IMR-90 (cell line): Measurements from ENCODE around the gene SPRR3. TPM values are rescaled to one million over a fixed set of nuclear protein-coding genes. Genes with fewer than 3 reads are reported as not detected.

Experiments used
- ATAC-seq: fragments of 200-7000 bp; cut with Tn5 transposase; 2 replicates; pipeline ENCODE4 v1.9.1; 2020; ENCODE audit warnings: low read depth, mild to moderate bottlenecking, moderate library complexity
- BruUV-seq: library from RNA; stranded (reverse); fragments of 400-500 nt; replicated peaks from 2 replicates; lab custom pipeline; 2021; lab: Mats Ljungman, UMichigan
- CTCF ChIA-PET: fragments of 300-600 bp; formaldehyde crosslinking; extraction: SDS; loops from one replicate; lab custom pipeline; 2021; ENCODE audit warnings: antibody characterized with exemption; lab: Yijun Ruan, JAX
- POLR2A ChIA-PET: fragments of 300-600 bp; sonication (Branson Sonifier 250); formaldehyde crosslinking; loops from one replicate; lab custom pipeline; 2022; ENCODE audit warnings: antibody characterized with exemption; ENCODE audit not compliant: unreplicated experiment; lab: Charles Lee
- DNase-seq: peaks from one replicate; pipeline ENCODE4 v3.0.0; 2013
- H2AFZ ChIP-seq: replicated peaks from 2 replicates; pipeline ENCODE3; 2013; ENCODE audit warnings: low read length, mild to moderate bottlenecking; ENCODE audit not compliant: poor library complexity
- H2AK5ac ChIP-seq: 2 replicates; pipeline ENCODE4 v1.6.1; 2013; ENCODE audit warnings: low read depth, low read length, inconsistent platforms
- H2AK9ac ChIP-seq: replicated peaks from 2 replicates; pipeline ENCODE3; 2013; ENCODE audit warnings: mild to moderate bottlenecking, low read depth, low read length, moderate library complexity; ENCODE audit not compliant: poor library complexity
- H2BK120ac ChIP-seq: 2 replicates; pipeline ENCODE4 v1.6.1; 2013; ENCODE audit warnings: low read depth, low read length, inconsistent platforms
- H2BK15ac ChIP-seq: 3 replicates; pipeline ENCODE4 v1.6.1; 2013; ENCODE audit warnings: low read depth, low read length, inconsistent platforms
- H2BK20ac ChIP-seq: 2 replicates; pipeline ENCODE4 v1.6.1; 2013; ENCODE audit warnings: low read depth, mild to moderate bottlenecking, inconsistent platforms, low read length, moderate library complexity
- H2BK5ac ChIP-seq: 2 replicates; pipeline ENCODE4 v1.6.1; 2013; ENCODE audit warnings: mild to moderate bottlenecking, low read depth, low read length, inconsistent platforms; ENCODE audit not compliant: poor library complexity, severe bottlenecking
- H3K14ac ChIP-seq: replicated peaks from 2 replicates; pipeline ENCODE4 v1.6.1; 2013; ENCODE audit warnings: low read depth, low read length, inconsistent platforms
- H3K18ac ChIP-seq: 2 replicates; pipeline ENCODE4 v1.6.1; 2013; ENCODE audit warnings: low read depth, low read length, control low read depth
- H3K23ac ChIP-seq: 2 replicates; pipeline ENCODE4 v1.6.1; 2013; ENCODE audit warnings: low read depth, low read length, inconsistent platforms
- H3K27ac ChIP-seq: 2 replicates; pipeline ENCODE4 v1.5.1; 2013; ENCODE audit warnings: mild to moderate bottlenecking, control low read depth, low read length; ENCODE audit not compliant: insufficient read depth
- H3K27me3 ChIP-seq: 2 replicates; pipeline ENCODE4 v1.6.1; 2013; ENCODE audit warnings: low read length; ENCODE audit not compliant: control insufficient read depth, insufficient read depth
- H3K36me3 ChIP-seq: 2 replicates; pipeline ENCODE4 v1.6.1; 2013; ENCODE audit warnings: low read length, mixed read lengths; ENCODE audit not compliant: control insufficient read depth, insufficient read depth
- H3K4ac ChIP-seq: 2 replicates; pipeline ENCODE4 v1.6.1; 2013; ENCODE audit warnings: low read depth, low read length, inconsistent platforms
- H3K4me1 ChIP-seq: 2 replicates; pipeline ENCODE4 v1.6.1; 2013; ENCODE audit warnings: low read length, mixed read lengths; ENCODE audit not compliant: control insufficient read depth, insufficient read depth
- H3K4me2 ChIP-seq: 2 replicates; pipeline ENCODE4 v1.6.1; 2013; ENCODE audit warnings: low read depth, mild to moderate bottlenecking, control low read depth, low read length, moderate library complexity
- H3K4me3 ChIP-seq: 2 replicates; pipeline ENCODE4 v1.5.1; 2013; ENCODE audit warnings: low read depth, mild to moderate bottlenecking, control low read depth, low read length, moderate library complexity; ENCODE audit not compliant: insufficient read depth
- H3K56ac ChIP-seq: 2 replicates; pipeline ENCODE4 v1.6.1; 2013; ENCODE audit warnings: low read length, inconsistent platforms; ENCODE audit not compliant: insufficient read depth; ENCODE audit errors: extremely low read depth
- H3K79me1 ChIP-seq, 2 experiments: 2 replicates each; pipeline ENCODE4 v1.6.1; 2013; ENCODE audit warnings: low read length in 2 of 2, inconsistent platforms in 1 of 2, low read depth in 1 of 2
- H3K9ac ChIP-seq: 2 replicates; pipeline ENCODE4 v1.6.1; 2013; ENCODE audit warnings: low read depth, low read length, control low read depth
- H3K9me1 ChIP-seq: 2 replicates; pipeline ENCODE4 v1.6.1; 2013; ENCODE audit warnings: low read length, inconsistent platforms; ENCODE audit not compliant: insufficient read depth
- H3K9me3 ChIP-seq: 2 replicates; pipeline ENCODE4 v1.6.1; 2013; ENCODE audit warnings: low read length; ENCODE audit not compliant: control insufficient read depth, insufficient read depth
- H4K20me1 ChIP-seq: 2 replicates; pipeline ENCODE4 v1.6.1; 2013; ENCODE audit warnings: low read length, inconsistent platforms; ENCODE audit not compliant: insufficient read depth
- H4K5ac ChIP-seq: 2 replicates; pipeline ENCODE4 v1.6.1; 2013; ENCODE audit warnings: mild to moderate bottlenecking, low read depth, low read length, control low read depth
- H4K8ac ChIP-seq, 2 experiments: 2 replicates each; pipeline ENCODE4 v1.6.1; 2013; ENCODE audit warnings: low read depth in 2 of 2, low read length in 2 of 2, control low read depth in 1 of 2, inconsistent platforms in 1 of 2
- H4K91ac ChIP-seq: 2 replicates; pipeline ENCODE4 v1.6.1; 2013; ENCODE audit warnings: low read depth, low read length, inconsistent platforms; ENCODE audit not compliant: insufficient read depth
- BHLHE40 ChIP-seq: fragments of 150-350 bp; IDR thresholded peaks from 2 replicates; pipeline ENCODE4 v1.6.1; 2016; ENCODE audit warnings: mild to moderate bottlenecking, low read depth, low read length
- CEBPB ChIP-seq: IDR thresholded peaks from 2 replicates; pipeline ENCODE4 v1.6.1; 2012; ENCODE audit warnings: low read depth, low read length, improper control_type of control experiment
- CHD1 ChIP-seq: IDR thresholded peaks from 2 replicates; pipeline ENCODE4 v1.6.1; 2012; ENCODE audit warnings: low read depth, low read length, improper control_type of control experiment
- CTCF ChIP-seq: conservative IDR thresholded peaks from 2 replicates; pipeline ENCODE4 v1.5.1; 2012; ENCODE audit warnings: mild to moderate bottlenecking, low read depth, low read length, improper control_type of control experiment
- ELK1 ChIP-seq: fragments of 150-350 bp; IDR thresholded peaks from 2 replicates; pipeline ENCODE4 v1.6.1; 2016; ENCODE audit warnings: low read depth, mild to moderate bottlenecking, low read length, moderate library complexity, borderline replicate concordance
- FOS ChIP-seq: fragments of 150-350 bp; IDR thresholded peaks from 2 replicates; pipeline ENCODE4 v1.6.1; 2016; ENCODE audit warnings: low read depth, low read length
- MAFK ChIP-seq: IDR thresholded peaks from 2 replicates; pipeline ENCODE4 v1.6.1; 2012; ENCODE audit warnings: low read depth, low read length, improper control_type of control experiment
- MAZ ChIP-seq: IDR thresholded peaks from 2 replicates; pipeline ENCODE4 v1.6.1; 2012; ENCODE audit warnings: low read depth, mild to moderate bottlenecking, low read length, improper control_type of control experiment, moderate library complexity, borderline replicate concordance
- MXI1 ChIP-seq: IDR thresholded peaks from 2 replicates; pipeline ENCODE4 v1.6.1; 2012; ENCODE audit warnings: low read depth, mild to moderate bottlenecking, low read length, moderate library complexity, borderline replicate concordance
- NFE2L2 ChIP-seq: fragments of 150-350 bp; IDR thresholded peaks from 2 replicates; pipeline ENCODE4 v1.6.1; 2016; ENCODE audit warnings: low read depth, mild to moderate bottlenecking, low read length
- POLR2A ChIP-seq: IDR thresholded peaks from 2 replicates; pipeline ENCODE4 v1.6.1; 2012; ENCODE audit warnings: mild to moderate bottlenecking, low read depth, low read length
- RAD21 ChIP-seq: IDR thresholded peaks from 2 replicates; pipeline ENCODE4 v1.6.1; 2012; ENCODE audit warnings: low read length, improper control_type of control experiment
- RCOR1 ChIP-seq: IDR thresholded peaks from 2 replicates; pipeline ENCODE4 v1.6.1; 2012; ENCODE audit warnings: mild to moderate bottlenecking, low read length, improper control_type of control experiment; ENCODE audit not compliant: insufficient replicate concordance
- RFX5 ChIP-seq: IDR thresholded peaks from 2 replicates; pipeline ENCODE4 v1.8.0; 2012; ENCODE audit warnings: low read depth, mild to moderate bottlenecking, low read length, moderate library complexity
- SMC3 ChIP-seq: fragments of 150-350 bp; IDR thresholded peaks from 2 replicates; pipeline ENCODE4 v1.6.1; 2016; ENCODE audit warnings: low read depth, mild to moderate bottlenecking, antibody characterized with exemption, low read length, moderate library complexity
- USF2 ChIP-seq: fragments of 150-350 bp; IDR thresholded peaks from 2 replicates; pipeline ENCODE4 v1.6.1; 2017; ENCODE audit warnings: mild to moderate bottlenecking, antibody characterized with exemption, low read length, low read depth
- WGBS, 2 experiments: methylation state at CpG; one replicate each; pipeline versions ENCODE4 v1.1.5 to v1.1.7; 2013; ENCODE audit warnings: missing lambda C conversion rate in 2 of 2; ENCODE audit not compliant: insufficient read length in 1 of 2; ENCODE audit errors: extremely low coverage in 2 of 2; 5-methylcytosine and 5-hydroxymethylcytosine counted together
- dilution Hi-C: fragments of 300-500 bp; cut with HindIII; formaldehyde crosslinking; loops from one replicate; pipeline ENCODE4 v1.14.3; 2018; ENCODE audit warnings: low sequenced_read_pairs; ENCODE audit not compliant: unreplicated experiment
- in situ Hi-C: fragments of 300-500 bp; cut with MboI; formaldehyde crosslinking; loops from 3 replicates; pipeline ENCODE4 v1.14.3; 2019; ENCODE audit warnings: low sequenced_read_pairs, inconsistent platforms, mixed read lengths
- intact Hi-C: fragments of 100-400 bp; cut with micrococcal nuclease; formaldehyde crosslinking; loops from 2 replicates; pipeline ENCODE4 v1.10.0; 2022
- polyA plus RNA-seq, 3 experiments: library from polyadenylated mRNA; depleted of rRNA; stranded (reverse); fragments of >200 nt; gene quantifications; 2 replicates each; pipeline ENCODE4 v1.2.3, GENCODE V29; 2012; ENCODE audit warnings: low replicate concordance in 1 of 3
- total RNA-seq: library from RNA; depleted of rRNA; stranded (reverse); fragments of >200 nt; gene quantifications from 2 replicates; pipeline ENCODE4 v1.2.3, GENCODE V29; 2012

The SPRR3 gene
- total and polyA plus RNA-seq, 2 of the 4 experiments (the other 2 are of a cell fraction), result not detected

GRCh38 chr1:152965853-152966252 is 35.7 kb upstream of the SPRR3 start:
- Histone ChIP-seq H3K36me3 (no peaks in the 10 kb centered on the region), H4K20me1 (no peaks in the 10 kb centered on the region), H2AK9ac (no peak overlapping the region), H3K79me1 (no peaks in the 10 kb centered on the region), H2BK120ac (no peak overlapping the region), H3K4me3 (no peak overlapping the region), H3K4me2 (no peak overlapping the region), H4K8ac (no peak overlapping the region), H4K91ac (no peak overlapping the region), H3K23ac (no peak overlapping the region), H3K9me1 (no peaks in the 10 kb centered on the region), H3K14ac (no peak overlapping the region), H3K18ac (no peak overlapping the region), H3K4ac (no peak overlapping the region), H3K27ac (no peak overlapping the region), H4K5ac (no peak overlapping the region), H3K4me1 (no peaks in the 10 kb centered on the region), H3K27me3 (no peaks in the 10 kb centered on the region), H3K56ac (no peak overlapping the region), H2BK20ac (no peak overlapping the region), H2BK15ac (no peak overlapping the region), H3K9me3 (no peaks in the 10 kb centered on the region; the same call in 1 of the 2 replicates), H2BK5ac (no peak overlapping the region), H2AK5ac (no peak overlapping the region), H2AFZ (no peak overlapping the region), H3K9ac (no peak overlapping the region)
- ChIA-PET CTCF (no interaction called here), POLR2A (no interaction called here)
- ATAC-seq (no peak), DNase-seq (no peak)
- TF ChIP-seq RCOR1 (no peak), USF2 (no peak), MAFK (no peak), ELK1 (no peak), BHLHE40 (no peak), CTCF (no peak), MXI1 (no peak), NFE2L2 (no peak), RAD21 (no peak), CHD1 (no peak), CEBPB (no peak), POLR2A (no peak), MAZ (no peak), SMC3 (no peak), FOS (no peak), RFX5 (no peak)
- no TSS peak for BruUV-seq
- in situ Hi-C loops, result no loop called here
- dilution Hi-C loops, result no loop called here
- intact Hi-C loops, result no loop called here
- WGBS, 2 experiments, result 14% methylated on average over 1 of the region's 4 CpGs; no CpG with 5 or more reads in 1 of the 2 experiments
